Stomach (tissue), 9 donors: Measurements from ENCODE around the gene ADD3. TPM values are rescaled to one million over a fixed set of nuclear protein-coding genes. Genes with fewer than 3 reads are reported as not detected.
A peak's percentile ranks its signal among the peaks of the same experiment; 100 is the strongest.

Source experiments
- DNase-seq, 2 donors: peaks; one replicate each; pipeline versions ENCODE4 v3.0.0 to v3.0.0-alpha.2; 2013 to 2019
- H3K27ac ChIP-seq, 5 donors: fragments of 200-600 bp in 4 of 5; sonication (generic) in 4 of 5; one replicate each; pipeline ENCODE4 v1.5.1; 2013 to 2019; ENCODE audit warnings: mild to moderate bottlenecking in 1 of 5, moderate library complexity in 1 of 5
- H3K27me3 ChIP-seq, 3 donors: fragments of 200-600 bp; sonication (generic); one replicate each; pipeline ENCODE4 v1.5.1; 2017 to 2019; ENCODE audit warnings: mixed run types in 1 of 3
- H3K36me3 ChIP-seq, 4 donors: fragments of 200-600 bp; sonication (generic); 1 replicate in 3 of 4; 2 replicates in 1 of 4; pipeline ENCODE4 v1.5.1; 2016 to 2019
- H3K4me1 ChIP-seq, 4 donors: fragments of 200-600 bp; sonication (generic); one replicate each; pipeline ENCODE4 v1.5.1; 2016 to 2019
- H3K4me3 ChIP-seq, 4 donors: fragments of 200-600 bp; sonication (generic) in 3 of 4; one replicate each; pipeline ENCODE4 v1.5.1; 2016 to 2019; ENCODE audit warnings: mild to moderate bottlenecking in 1 of 4
- H3K9me3 ChIP-seq, 4 donors: fragments of 200-600 bp; sonication (generic); one replicate each; pipeline ENCODE4 v1.5.1; 2016 to 2019
- EP300 ChIP-seq: sonication (generic); formaldehyde crosslinking; IDR thresholded peaks from one replicate; pipeline ENCODE4 v1.6.1; 2017; ENCODE audit warnings: antibody characterized with exemption
- POLR2A ChIP-seq, 4 donors: fragments of 450-650 bp; IDR thresholded peaks; one replicate each; pipeline ENCODE4 v1.6.1; 2016; ENCODE audit warnings: antibody characterized with exemption in 4 of 4, control low read depth in 2 of 4, mild to moderate bottlenecking in 1 of 4, moderate library complexity in 1 of 4
- POLR2AphosphoS5 ChIP-seq, 3 donors: sonication (generic); formaldehyde crosslinking; IDR thresholded peaks; one replicate each; pipeline ENCODE4 v1.6.1; 2016; ENCODE audit warnings: antibody characterized with exemption in 3 of 3
- WGBS, 5 donors: extraction: QIAGEN DNeasy Blood & Tissue Kit in 3 of 5; methylation state at CpG; one replicate each; pipeline versions ENCODE4 v1.1.5 to v1.1.7; 2013 to 2018; 5-methylcytosine and 5-hydroxymethylcytosine counted together
- intact Hi-C: fragments of 100-400 bp; cut with DNase I; formaldehyde crosslinking; loops from one replicate; pipeline ENCODE4 v1.15.1; 2023; ENCODE audit warnings: low total_unique reads
- polyA plus RNA-seq, 3 donors: library from polyadenylated mRNA; stranded (reverse); fragments of 200-250 nt; gene quantifications; one replicate each; pipeline ENCODE4 v1.2.3, GENCODE V29; 2013
- total RNA-seq, 5 donors: library from RNA; depleted of rRNA; stranded (reverse); fragments of >200 nt; gene quantifications; one replicate each; pipeline versions ENCODE4 v1.1.0 to v1.2.3, GENCODE V29; 2014 to 2016
- TF ChIP-seq, protein P1 (sequence below), 7 experiments: fragments of 450-650 bp in 4 of 7; fragments of 200-600 bp in 3 of 7; sonication (generic) in 3 of 7; IDR thresholded peaks; one replicate each; pipeline ENCODE4 v1.5.1; 2016 to 2019; ENCODE audit warnings: antibody characterized with exemption in 7 of 7, control low read depth in 2 of 7, mild to moderate bottlenecking in 1 of 7
- donor health status: healthy with polysubstance abuse.
- donor health status: Bipolar disorder and iron deficiency.
- donor health status: healthy.

The ADD3 gene
- total and polyA plus RNA-seq, 8 donors: 22.9 to 600 (median 80.3) TPM

DNA sequence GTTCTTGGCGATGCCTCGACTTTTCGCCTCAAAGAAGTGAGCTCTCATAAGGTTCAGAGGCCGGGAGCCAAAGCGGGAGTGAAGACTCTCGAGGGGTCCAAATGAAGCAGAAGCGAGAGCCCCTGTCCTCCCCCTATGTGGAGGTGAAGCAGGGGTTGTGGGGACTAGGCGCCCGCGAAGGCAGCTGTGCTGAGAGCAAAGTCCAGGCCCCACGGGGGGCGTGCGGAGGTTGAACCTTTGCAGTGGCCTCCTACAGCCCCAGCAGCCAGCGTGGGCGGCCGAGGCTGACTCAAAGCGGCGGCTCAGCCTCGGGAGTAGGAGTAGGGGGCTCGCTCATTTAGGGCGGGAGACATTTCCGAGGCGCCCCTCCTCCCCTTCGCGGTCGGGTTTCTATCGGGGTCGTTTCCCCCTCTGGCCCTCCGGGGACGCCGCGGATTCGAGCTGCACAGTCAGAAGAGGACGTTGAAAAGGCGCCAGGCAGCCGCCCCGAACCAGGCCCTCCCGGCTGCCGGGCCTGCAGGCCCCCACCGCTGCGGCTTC is 553 bp upstream of the ADD3 start:
- Histone ChIP-seq H3K27me3 (no peaks in the 10 kb centered on the region), H3K9me3 (no peaks in the 10 kb centered on the region), H3K4me1 (peaks cover 49 to 83% (median 67%) of the 10 kb centered on the region in 4 donors), H3K4me3 (peak overlapping the region; percentile 85 to 97 (median 94)), H3K36me3 (no peaks in the 10 kb centered on the region), H3K27ac (peak overlapping the region; percentile 91 to 98 (median 95))
- TF ChIP-seq EP300 (no peak), POLR2AphosphoS5 (IDR thresholded peaks at IDR 0.05) (peak in 1 of 3 donors; percentile 2)
- TF ChIP-seq, protein P1, sequence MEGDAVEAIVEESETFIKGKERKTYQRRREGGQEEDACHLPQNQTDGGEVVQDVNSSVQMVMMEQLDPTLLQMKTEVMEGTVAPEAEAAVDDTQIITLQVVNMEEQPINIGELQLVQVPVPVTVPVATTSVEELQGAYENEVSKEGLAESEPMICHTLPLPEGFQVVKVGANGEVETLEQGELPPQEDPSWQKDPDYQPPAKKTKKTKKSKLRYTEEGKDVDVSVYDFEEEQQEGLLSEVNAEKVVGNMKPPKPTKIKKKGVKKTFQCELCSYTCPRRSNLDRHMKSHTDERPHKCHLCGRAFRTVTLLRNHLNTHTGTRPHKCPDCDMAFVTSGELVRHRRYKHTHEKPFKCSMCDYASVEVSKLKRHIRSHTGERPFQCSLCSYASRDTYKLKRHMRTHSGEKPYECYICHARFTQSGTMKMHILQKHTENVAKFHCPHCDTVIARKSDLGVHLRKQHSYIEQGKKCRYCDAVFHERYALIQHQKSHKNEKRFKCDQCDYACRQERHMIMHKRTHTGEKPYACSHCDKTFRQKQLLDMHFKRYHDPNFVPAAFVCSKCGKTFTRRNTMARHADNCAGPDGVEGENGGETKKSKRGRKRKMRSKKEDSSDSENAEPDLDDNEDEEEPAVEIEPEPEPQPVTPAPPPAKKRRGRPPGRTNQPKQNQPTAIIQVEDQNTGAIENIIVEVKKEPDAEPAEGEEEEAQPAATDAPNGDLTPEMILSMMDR (IDR thresholded peaks at IDR 0.05): no peak
- intact Hi-C loops: no loop called here
- 1 to 10% (median 3%) methylated on average over 10 to 41 of the region's 41 CpGs for WGBS, 5 donors
- no peak for DNase-seq

DNA sequence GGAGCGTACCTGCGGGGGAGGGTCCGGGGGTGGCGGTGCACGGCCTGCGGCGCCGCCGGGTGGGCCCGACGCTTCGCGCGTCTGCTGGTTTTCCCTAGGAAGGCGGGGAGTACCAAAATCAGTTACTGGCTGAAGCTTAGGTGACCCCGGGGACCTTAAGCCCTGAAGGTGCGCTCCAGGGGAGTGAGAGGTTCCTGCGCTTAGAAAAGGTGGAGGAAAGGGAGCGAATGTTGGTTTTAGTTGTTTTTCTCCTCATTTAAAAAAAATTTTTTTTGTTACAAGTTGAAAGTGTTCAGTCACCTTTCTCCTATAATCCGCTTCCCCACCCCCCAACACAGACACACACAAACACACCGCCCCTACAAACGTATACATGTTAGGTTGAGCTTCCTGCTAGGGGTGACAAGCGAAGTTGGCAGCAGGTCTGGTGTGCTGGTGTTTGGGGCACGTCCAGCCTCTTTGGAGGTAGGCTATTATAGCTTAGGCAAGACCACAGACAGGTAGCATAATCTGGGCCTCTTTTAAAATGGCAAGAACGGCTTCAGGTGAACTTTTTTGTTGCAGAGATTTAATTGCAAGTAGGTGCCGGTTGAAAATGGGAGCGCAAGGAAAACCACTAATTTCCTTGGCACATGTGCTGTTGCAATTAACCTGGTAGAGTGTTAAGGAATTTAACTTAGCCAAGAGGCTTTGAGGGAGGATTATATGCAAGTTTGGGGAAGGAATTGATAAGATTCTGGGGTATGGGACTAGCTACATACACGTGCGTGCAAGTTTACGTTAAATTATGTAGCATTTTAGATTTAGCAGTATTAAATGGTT is 945 bp downstream of the ADD3 start:
- intact Hi-C loops: no loop called here
- Histone ChIP-seq H3K4me1 (peaks cover 49 to 83% (median 71%) of the 10 kb centered on the region in 4 donors), H3K4me3 (peak overlapping the region; percentile 85 to 97 (median 94)), H3K9me3 (no peaks in the 10 kb centered on the region), H3K27me3 (no peaks in the 10 kb centered on the region), H3K36me3 (no peaks in the 10 kb centered on the region), H3K27ac (peak overlapping the region; percentile 91 to 98 (median 95))
- WGBS, 5 donors: 1 to 2% (median 1%) methylated on average over 24 to 30 of the region's 30 CpGs
- DNase-seq: peak; percentile 66 to 78
- TF ChIP-seq EP300 (no peak), POLR2AphosphoS5 (IDR thresholded peaks at IDR 0.05) (peak in 1 of 3 donors; percentile 43)

DNA sequence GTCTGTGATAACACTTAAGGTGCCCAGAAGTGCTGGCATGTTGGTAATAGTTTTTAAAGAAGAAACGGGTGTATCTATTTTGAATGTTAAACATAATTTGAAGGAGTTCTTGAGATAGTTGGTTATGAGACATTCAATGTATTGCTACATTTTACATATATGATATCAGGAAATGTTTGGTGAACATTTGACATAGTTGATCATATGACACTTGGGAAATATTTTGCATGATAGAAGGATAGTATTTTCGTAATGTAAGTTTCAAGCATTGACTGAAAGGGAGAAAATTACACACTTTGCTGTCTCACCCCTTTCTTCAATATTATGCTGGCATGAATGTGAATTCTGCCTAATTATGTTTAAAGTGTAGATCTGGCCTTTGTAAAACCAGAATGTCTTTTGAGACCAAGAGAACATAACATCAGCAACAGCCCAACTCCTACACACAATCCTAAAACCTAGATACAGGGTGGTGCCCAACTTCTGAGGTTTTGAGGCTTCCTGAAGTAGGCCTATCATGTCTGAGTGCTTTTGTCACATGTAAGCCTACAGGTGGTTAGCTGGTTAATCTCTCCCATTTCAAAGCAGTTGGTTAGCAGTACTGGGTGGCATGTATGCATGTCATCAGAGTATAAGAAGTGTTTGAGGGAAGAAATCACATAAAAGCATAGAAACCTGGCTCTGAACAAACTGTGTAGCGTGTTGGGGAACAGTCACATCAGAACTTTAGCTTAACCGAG is 2.1 kb downstream of the ADD3 start:
- intact Hi-C loops: loop anchor here (10.0 kb wide), 1 partner anchor 125 kb away; no protein-coding TSS in a partner anchor
- Histone ChIP-seq H3K9me3 (no peaks in the 10 kb centered on the region), H3K27me3 (no peaks in the 10 kb centered on the region), H3K36me3 (no peaks in the 10 kb centered on the region), H3K4me1 (peaks cover 46 to 83% (median 72%) of the 10 kb centered on the region in 4 donors), H3K27ac (peak overlapping the region; percentile 39 to 98 (median 95)), H3K4me3 (peak overlapping the region; percentile 7 to 97 (median 90))
- 16 to 39% (median 31%) methylated on average over 4 of the region's 4 CpGs for WGBS, 5 donors
- no peak for TF ChIP-seq EP300
- TF ChIP-seq, protein P1 (IDR thresholded peaks at IDR 0.05): no peak
- TF ChIP-seq POLR2A (IDR thresholded peaks at IDR 0.05): no peak
- no peak for TF ChIP-seq POLR2AphosphoS5 (IDR thresholded peaks at IDR 0.05)
- DNase-seq: peak in 1 of 2 donors; percentile 67

DNA sequence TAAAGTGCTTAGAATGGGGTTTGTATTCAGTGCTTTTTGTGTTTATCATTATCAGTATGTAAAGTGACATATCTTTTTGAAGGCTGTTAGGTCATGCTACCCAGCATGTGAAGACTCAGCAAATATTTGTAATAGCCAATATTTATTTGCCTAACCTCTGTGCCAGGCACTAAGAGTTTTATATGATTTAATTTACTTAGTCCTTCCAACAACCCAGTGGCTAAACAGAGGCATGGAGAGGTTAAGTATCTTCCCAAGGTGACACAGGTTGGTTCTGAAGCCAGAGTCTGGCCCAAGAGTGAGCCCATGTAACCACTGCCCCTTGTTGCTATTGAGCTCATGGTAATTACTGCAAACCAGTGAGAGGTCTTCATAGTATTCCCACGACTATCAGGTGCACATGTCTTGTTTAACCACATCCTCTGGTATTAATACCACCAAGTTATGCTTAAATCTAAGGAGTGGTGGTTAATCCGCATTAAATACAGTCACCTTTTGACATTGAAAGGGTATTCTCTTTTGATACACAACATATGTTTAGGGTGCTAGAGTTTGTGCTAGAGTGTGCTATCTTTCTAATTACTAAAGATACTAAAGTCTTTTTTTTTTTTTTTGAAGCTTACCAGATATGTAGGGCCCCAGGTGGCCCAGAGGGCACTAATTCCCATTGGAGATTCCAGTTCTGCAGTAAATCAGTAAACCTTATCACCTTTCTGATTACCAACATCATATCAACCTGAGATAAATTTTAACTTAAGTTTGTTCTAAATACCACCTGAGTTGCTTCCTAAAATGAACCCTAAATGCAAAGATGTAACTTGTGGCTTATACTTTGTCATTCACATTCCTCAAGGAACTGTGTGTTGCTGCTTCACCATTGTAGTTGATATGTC is 2.9 kb downstream of the ADD3 start:
- peaks cover 37 to 81% (median 73%) of the 10 kb centered on the region in 4 donors for H3K4me1 ChIP-seq
- intact Hi-C loops: loop anchor here (10.0 kb wide), 1 partner anchor 126 kb away; no protein-coding TSS in a partner anchor
- no peaks in the 10 kb centered on the region for H3K27me3 ChIP-seq
- H3K36me3 ChIP-seq: no peaks in the 10 kb centered on the region
- H3K4me3 ChIP-seq: peak overlapping the region in 2 of 4 donors; percentile 85 to 96
- no peak for TF ChIP-seq EP300
- no peak for TF ChIP-seq POLR2AphosphoS5 (IDR thresholded peaks at IDR 0.05)
- TF ChIP-seq POLR2A (IDR thresholded peaks at IDR 0.05): no peak
- TF ChIP-seq, protein P1 (IDR thresholded peaks at IDR 0.05): no peak
- DNase-seq: peak in 1 of 2 donors; percentile 17
- no peaks in the 10 kb centered on the region for H3K9me3 ChIP-seq
- peak overlapping the region; percentile 39 to 96 (median 63) for H3K27ac ChIP-seq
- WGBS, 5 donors: 8 to 38% (median 29%) methylated on average over 2 of the region's 2 CpGs
